Frontal cortex (tissue), 4 donors: ENCODE data around the gene FOCAD. TPM values are rescaled to one million over a fixed set of nuclear protein-coding genes. Genes with fewer than 3 reads are reported as not detected.

Experiments
- DNase-seq, 2 donors: peaks; one replicate each; pipeline ENCODE4 v3.0.0; 2012; ENCODE audit warnings: low spot score in 2 of 2
- FAIRE-seq: peaks from 2 replicates; lab custom pipeline; 2012; peaks lifted over from hg19 to GRCh38; lab: Jason Lieb, UNC
- total RNA-seq: library from RNA; depleted of rRNA; stranded (reverse); fragments of >200 nt; gene quantifications from one replicate; pipeline ENCODE4 v1.2.3, GENCODE V29; 2014
- donor health status: control.
- donor health status: control.
- donor health status: control.

Gene FOCAD
- total RNA-seq, 1 donor from 2014 or later = 237 TPM

- DNase-seq (no peak), FAIRE-seq (no peak)
These were observed 164.4 kb downstream of the FOCAD start for GRCh38 chr9:20848490-20848889.

- DNase-seq = no peak
- FAIRE-seq = no peak
These were observed 169.8 kb downstream of the FOCAD start for GRCh38 chr9:20853866-20854265.

- no peak for DNase-seq
- FAIRE-seq = no peak
These were observed 170.4 kb downstream of the FOCAD start for GRCh38 chr9:20854444-20854843.

GRCh38 chr9:20863945-20864344 lies 179.9 kb downstream of the FOCAD start:
- FAIRE-seq = no peak
- DNase-seq = no peak

GRCh38 chr9:20865347-20865746 lies 181.3 kb downstream of the FOCAD start:
- FAIRE-seq = no peak

GRCh38 chr9:20870115-20870514 lies 186.1 kb downstream of the FOCAD start:
- FAIRE-seq (no peak), DNase-seq (no peak)

More at GRCh38 chr9:20865347-20865746, 181.3 kb downstream of the FOCAD start:
- no peak for DNase-seq

GRCh38 chr9:20872340-20872977 lies 188.4 kb downstream of the FOCAD start:
- DNase-seq = no peak
- FAIRE-seq = no peak

GRCh38 chr9:20873240-20873865 lies 189.3 kb downstream of the FOCAD start:
- DNase-seq (no peak), FAIRE-seq (no peak)

GRCh38 chr9:20880271-20880670 lies 196.2 kb downstream of the FOCAD start:
- no peak for DNase-seq
- FAIRE-seq = no peak

GRCh38 chr9:20880675-20881074 lies 196.6 kb downstream of the FOCAD start:
- DNase-seq (no peak), FAIRE-seq (no peak)

GRCh38 chr9:20884985-20885593 lies 201.0 kb downstream of the FOCAD start:
- FAIRE-seq (peak; percentile 61), DNase-seq (no peak)

- no peak for FAIRE-seq
These were observed 215.0 kb downstream of the FOCAD start for GRCh38 chr9:20898885-20899554.

GRCh38 chr9:20903212-20903611 lies 219.2 kb downstream of the FOCAD start:
- DNase-seq (no peak), FAIRE-seq (no peak)

More at GRCh38 chr9:20898885-20899554, 215.0 kb downstream of the FOCAD start:
- no peak for DNase-seq

GRCh38 chr9:20904995-20905394 lies 220.9 kb downstream of the FOCAD start:
- no peak for FAIRE-seq
- DNase-seq = no peak

- FAIRE-seq (no peak), DNase-seq (no peak)
These were observed 222.3 kb downstream of the FOCAD start for GRCh38 chr9:20906326-20906725.

GRCh38 chr9:20908461-20908860 lies 224.4 kb downstream of the FOCAD start:
- no peak for FAIRE-seq
- DNase-seq = no peak

GRCh38 chr9:20914556-20914955 lies 230.5 kb downstream of the FOCAD start:
- FAIRE-seq = no peak
- no peak for DNase-seq

GRCh38 chr9:20921362-20921761 lies 237.3 kb downstream of the FOCAD start:
- FAIRE-seq (no peak), DNase-seq (no peak)

- FAIRE-seq = no peak
- no peak for DNase-seq
These were observed 241.4 kb downstream of the FOCAD start for GRCh38 chr9:20925256-20926045.

- FAIRE-seq = no peak
These were observed 245.2 kb downstream of the FOCAD start for GRCh38 chr9:20929276-20929675.

More at GRCh38 chr9:20929276-20929675, 245.2 kb downstream of the FOCAD start:
- DNase-seq = no peak
